Subcutaneous adipose tissue (tissue), 4 donors: Measurements from ENCODE around the gene UBE4A. TPM values are rescaled to one million over a fixed set of nuclear protein-coding genes. Genes with fewer than 3 reads are reported as not detected.

Experiments used
- total RNA-seq, 4 donors: library from RNA; depleted of rRNA; stranded (reverse); fragments of >200 nt; gene quantifications; one replicate each; pipeline ENCODE4 v1.1.0, GENCODE V29; 2016
- TF ChIP-seq, protein P1 (sequence below): fragments of 450-650 bp; IDR thresholded peaks from one replicate; pipeline ENCODE4 v1.5.1; 2016; ENCODE audit warnings: low read depth, mild to moderate bottlenecking, control low read depth, antibody characterized with exemption, moderate library complexity

The UBE4A gene
- total RNA-seq, 4 donors from 2014 or later, result 44.8 to 57.7 (median 45.8) TPM

DNA sequence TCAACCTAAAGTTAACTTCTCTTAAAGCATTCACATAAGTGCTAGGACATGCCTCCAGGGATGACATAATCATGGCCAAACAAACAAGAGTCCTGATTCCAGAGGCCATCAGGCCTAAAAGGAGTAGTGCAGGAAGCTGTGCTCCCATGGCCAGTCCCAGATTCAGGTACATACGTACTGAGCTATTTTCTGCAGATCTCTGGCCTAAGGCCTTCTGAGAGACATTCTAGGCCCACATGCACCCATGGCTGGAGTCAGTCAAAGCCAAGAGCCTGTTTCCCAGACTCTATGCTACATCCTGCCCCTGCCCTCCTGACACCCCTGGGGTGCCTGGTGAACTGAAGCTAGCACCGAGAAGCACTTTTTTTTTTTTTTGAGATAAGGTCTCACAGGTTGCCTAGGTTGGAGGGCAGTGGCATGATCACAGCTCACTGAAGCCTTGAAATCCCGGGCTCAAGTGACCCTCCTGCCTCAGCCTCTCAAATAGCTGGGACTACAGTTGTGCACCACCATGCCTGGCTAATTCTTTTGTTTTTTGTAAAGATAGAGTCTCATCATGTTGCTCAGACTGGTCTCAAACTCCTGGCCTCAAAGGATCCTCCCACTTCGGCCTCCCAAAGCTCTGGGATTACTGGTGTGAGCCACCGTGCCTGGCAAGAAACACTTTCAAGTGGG is 17.4 kb upstream of the UBE4A start:
- TF ChIP-seq, protein P1, sequence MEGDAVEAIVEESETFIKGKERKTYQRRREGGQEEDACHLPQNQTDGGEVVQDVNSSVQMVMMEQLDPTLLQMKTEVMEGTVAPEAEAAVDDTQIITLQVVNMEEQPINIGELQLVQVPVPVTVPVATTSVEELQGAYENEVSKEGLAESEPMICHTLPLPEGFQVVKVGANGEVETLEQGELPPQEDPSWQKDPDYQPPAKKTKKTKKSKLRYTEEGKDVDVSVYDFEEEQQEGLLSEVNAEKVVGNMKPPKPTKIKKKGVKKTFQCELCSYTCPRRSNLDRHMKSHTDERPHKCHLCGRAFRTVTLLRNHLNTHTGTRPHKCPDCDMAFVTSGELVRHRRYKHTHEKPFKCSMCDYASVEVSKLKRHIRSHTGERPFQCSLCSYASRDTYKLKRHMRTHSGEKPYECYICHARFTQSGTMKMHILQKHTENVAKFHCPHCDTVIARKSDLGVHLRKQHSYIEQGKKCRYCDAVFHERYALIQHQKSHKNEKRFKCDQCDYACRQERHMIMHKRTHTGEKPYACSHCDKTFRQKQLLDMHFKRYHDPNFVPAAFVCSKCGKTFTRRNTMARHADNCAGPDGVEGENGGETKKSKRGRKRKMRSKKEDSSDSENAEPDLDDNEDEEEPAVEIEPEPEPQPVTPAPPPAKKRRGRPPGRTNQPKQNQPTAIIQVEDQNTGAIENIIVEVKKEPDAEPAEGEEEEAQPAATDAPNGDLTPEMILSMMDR, result no peak

GRCh38 chr11:118342503-118343161 is 16.8 kb upstream of the UBE4A start, which contains the start of gene CD3D:
CD3D (minus strand) TSS chr11:118342705; CDS start chr11:118342607, 98 bp downstream.
- TF ChIP-seq, protein P1, result no peak

DNA sequence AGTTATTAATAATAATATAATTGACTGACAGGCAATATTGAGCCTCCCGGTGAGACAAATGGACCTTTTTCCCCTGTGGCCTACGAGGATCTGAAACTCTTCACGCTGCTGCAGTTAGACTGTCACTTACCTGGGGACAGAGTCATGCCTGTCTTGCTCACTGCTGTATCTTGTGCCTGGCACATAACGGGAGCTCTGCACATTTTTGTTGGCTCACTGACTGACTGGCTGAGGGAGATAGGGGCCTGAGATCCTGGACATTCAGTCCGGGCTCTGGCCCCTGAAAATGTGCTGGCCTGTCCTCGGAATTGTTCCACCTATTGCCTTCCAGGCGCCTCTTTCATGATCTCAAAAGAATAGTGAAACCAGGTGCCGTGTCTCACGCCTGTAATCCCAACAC is 16.2 kb upstream of the UBE4A start:
- TF ChIP-seq, protein P1, result no peak

GRCh38 chr11:118343981-118344515 is 15.4 kb upstream of the UBE4A start, which contains the start of gene CD3G:
CD3G (plus strand) TSS chr11:118344344; CDS start chr11:118344424, 80 bp downstream.
- TF ChIP-seq, protein P1, result no peak

- TF ChIP-seq, protein P1, result no peak
Observed at GRCh38 chr11:118349475-118349874, 9.9 kb upstream of the UBE4A start.

DNA sequence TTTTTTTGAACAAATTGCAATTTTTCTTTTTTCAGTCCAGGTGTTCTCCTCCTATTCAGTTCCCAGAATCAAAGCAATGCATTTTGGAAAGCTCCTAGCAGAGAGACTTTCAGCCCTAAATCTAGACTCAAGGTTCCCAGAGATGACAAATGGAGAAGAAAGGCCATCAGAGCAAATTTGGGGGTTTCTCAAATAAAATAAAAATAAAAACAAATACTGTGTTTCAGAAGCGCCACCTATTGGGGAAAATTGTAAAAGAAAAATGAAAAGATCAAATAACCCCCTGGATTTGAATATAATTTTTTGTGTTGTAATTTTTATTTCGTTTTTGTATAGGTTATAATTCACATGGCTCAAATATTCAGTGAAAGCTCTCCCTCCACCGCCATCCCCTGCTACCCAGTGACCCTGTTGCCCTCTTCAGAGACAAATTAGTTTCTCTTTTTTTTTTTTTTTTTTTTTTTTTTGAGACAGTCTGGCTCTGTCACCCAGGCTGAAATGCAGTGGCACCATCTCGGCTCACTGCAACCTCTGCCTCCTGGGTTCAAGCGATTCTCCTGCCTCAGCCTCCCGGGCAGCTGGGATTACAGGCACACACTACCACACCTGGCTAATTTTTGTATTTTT is 6.2 kb upstream of the UBE4A start:
- TF ChIP-seq, protein P1, result no peak

DNA sequence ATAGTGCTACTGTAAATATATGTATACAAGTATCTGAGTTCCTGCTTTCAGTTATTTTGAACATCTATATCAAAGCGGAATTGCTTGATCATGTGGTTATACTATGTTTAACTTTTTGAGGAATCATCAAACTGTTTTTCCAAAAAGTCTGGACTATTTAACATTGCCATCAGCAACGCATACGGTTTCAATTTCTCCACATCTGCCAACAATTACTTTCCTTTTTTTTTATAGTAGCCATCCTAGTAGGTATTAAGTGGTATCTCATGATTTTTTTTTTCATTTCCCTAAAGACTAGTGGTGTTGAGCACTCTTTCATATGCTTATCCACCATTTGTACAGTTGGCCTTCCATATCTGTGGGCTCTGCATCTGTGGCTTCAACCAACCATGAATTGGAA is 1.3 kb upstream of the UBE4A start:
- TF ChIP-seq, protein P1, result no peak
